Body of pancreas (tissue), 4 donors: ENCODE data around the gene RPL13.

Experiments
- CTCF ChIP-seq, 7 experiments: fragments of 450-650 bp in 4 of 7; fragments of 200-600 bp in 3 of 7; sonication (generic) in 3 of 7; IDR thresholded peaks; one replicate each; pipeline ENCODE4 v1.5.1; 2016 to 2019; ENCODE audit warnings: antibody characterized with exemption in 7 of 7
- POLR2A ChIP-seq, 3 donors: fragments of 450-650 bp; IDR thresholded peaks; one replicate each; pipeline ENCODE4 v1.6.1; 2016; ENCODE audit warnings: antibody characterized with exemption in 3 of 3, mild to moderate bottlenecking in 2 of 3

GRCh38 chr16:89522287-89522686, 38.2 kb upstream of the RPL13 start:
- no peak for TF ChIP-seq CTCF (IDR thresholded peaks at IDR 0.05)
- TF ChIP-seq POLR2A (IDR thresholded peaks at IDR 0.05) = no peak
